Right lobe of liver (tissue), 6 donors: ENCODE results near the gene TCF15. TPM values are rescaled to one million over a fixed set of nuclear protein-coding genes. Genes with fewer than 3 reads are reported as not detected.
"Not testable (repeated sequence)": the region's sequence is repeated elsewhere in the genome, so short reads cannot be mapped to it uniquely, and the experiment has no call there.

Experiments used
- ATAC-seq, 4 donors: fragments of 200-7000 bp; cut with Tn5 transposase; one replicate each; pipeline ENCODE4 v1.9.1; 2020; ENCODE audit warnings: mild to moderate bottlenecking in 4 of 4, moderate library complexity in 4 of 4
- DNase-seq, 3 donors: peaks; one replicate each; pipeline ENCODE4 v3.0.0-alpha.2; 2020
- H3K27ac ChIP-seq, 3 donors: fragments of 200-600 bp; one replicate each; pipeline ENCODE4 v1.8.0; 2022
- H3K27me3 ChIP-seq, 2 donors: fragments of 200-600 bp; one replicate each; pipeline ENCODE4 v1.8.0; 2022
- H3K36me3 ChIP-seq, 4 donors: fragments of 200-600 bp; sonication (generic) in 1 of 4; one replicate each; pipeline versions ENCODE4 v1.5.1 to v1.8.0; 2017 to 2022; ENCODE audit warnings: control low read depth in 1 of 4
- H3K4me1 ChIP-seq, 4 donors: fragments of 200-600 bp; sonication (generic) in 1 of 4; one replicate each; pipeline versions ENCODE4 v1.5.1 to v1.8.0; 2017 to 2022; ENCODE audit warnings: control low read depth in 1 of 4
- H3K4me3 ChIP-seq, 3 donors: fragments of 200-600 bp; one replicate each; pipeline ENCODE4 v1.8.0; 2022
- H3K9me3 ChIP-seq, 4 donors: fragments of 200-600 bp; sonication (generic) in 1 of 4; one replicate each; pipeline versions ENCODE4 v1.5.1 to v1.8.0; 2017 to 2022; ENCODE audit warnings: control low read depth in 1 of 4
- POLR2A ChIP-seq: fragments of 450-650 bp; IDR thresholded peaks from one replicate; pipeline ENCODE4 v1.6.1; 2017; ENCODE audit warnings: antibody characterized with exemption, mild to moderate bottlenecking
- WGBS: methylation state at CpG from one replicate; pipeline ENCODE4 v1.1.6; 2018; ENCODE audit warnings: low coverage, low lambda C conversion rate; ENCODE audit not compliant: insufficient coverage; ENCODE audit errors: missing lambda C conversion rate; 5-methylcytosine and 5-hydroxymethylcytosine counted together
- intact Hi-C, 2 donors: fragments of 100-400 bp; cut with DNase I; formaldehyde crosslinking; loops; one replicate each; pipeline versions ENCODE4 v1.11.2 to v1.14.1; 2022
- total RNA-seq, 6 experiments: library from RNA; depleted of rRNA in 2 of 6; stranded (reverse); fragments of >200 nt in 2 of 6; fragmentation: NEBNext Ultra II Directional in 3 of 6; extraction: Animal tissue kit (Norgen Biotek cat#: 25700) in 3 of 6; gene quantifications; one replicate each; pipeline versions ENCODE4 v1.1.0 to v1.2.4, GENCODE V29; 2016 to 2023
- TF ChIP-seq, protein P1 (sequence below), 4 donors: fragments of 200-600 bp in 3 of 4; fragments of 450-650 bp in 1 of 4; IDR thresholded peaks; one replicate each; pipeline versions ENCODE4 v1.5.1 to v1.8.0; 2016 to 2022; ENCODE audit warnings: antibody characterized with exemption in 4 of 4, mild to moderate bottlenecking in 2 of 4
- donor health status: DM: no; HTN: yes; CAD: no.
- donor health status: DM: no; HTN: no; CAD: no.
- donor health status: DM: no; HTN: no; CAD: no.
- donor health status: DM: no; HTN: yes; CAD: no.
- donor health status: DM: no; HTN: yes; CAD: no.

Gene TCF15
- total RNA-seq, 6 experiments from 2014 or later, result 0.33 TPM; not detected in 5

- TF ChIP-seq, protein P1, sequence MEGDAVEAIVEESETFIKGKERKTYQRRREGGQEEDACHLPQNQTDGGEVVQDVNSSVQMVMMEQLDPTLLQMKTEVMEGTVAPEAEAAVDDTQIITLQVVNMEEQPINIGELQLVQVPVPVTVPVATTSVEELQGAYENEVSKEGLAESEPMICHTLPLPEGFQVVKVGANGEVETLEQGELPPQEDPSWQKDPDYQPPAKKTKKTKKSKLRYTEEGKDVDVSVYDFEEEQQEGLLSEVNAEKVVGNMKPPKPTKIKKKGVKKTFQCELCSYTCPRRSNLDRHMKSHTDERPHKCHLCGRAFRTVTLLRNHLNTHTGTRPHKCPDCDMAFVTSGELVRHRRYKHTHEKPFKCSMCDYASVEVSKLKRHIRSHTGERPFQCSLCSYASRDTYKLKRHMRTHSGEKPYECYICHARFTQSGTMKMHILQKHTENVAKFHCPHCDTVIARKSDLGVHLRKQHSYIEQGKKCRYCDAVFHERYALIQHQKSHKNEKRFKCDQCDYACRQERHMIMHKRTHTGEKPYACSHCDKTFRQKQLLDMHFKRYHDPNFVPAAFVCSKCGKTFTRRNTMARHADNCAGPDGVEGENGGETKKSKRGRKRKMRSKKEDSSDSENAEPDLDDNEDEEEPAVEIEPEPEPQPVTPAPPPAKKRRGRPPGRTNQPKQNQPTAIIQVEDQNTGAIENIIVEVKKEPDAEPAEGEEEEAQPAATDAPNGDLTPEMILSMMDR (IDR thresholded peaks at IDR 0.05), result no peak
- TF ChIP-seq POLR2A, result no peak
- intact Hi-C loops, result no loop called here
- Histone ChIP-seq H3K4me1 (peaks cover 0 to 23% (median 5%) of the 10 kb centered on the region in 4 donors), H3K9me3 (no peaks in the 10 kb centered on the region), H3K27me3 (no peaks in the 10 kb centered on the region), H3K36me3 (peaks cover 0 to 5% (median 3%) of the 10 kb centered on the region in 4 donors), H3K4me3 (peak overlapping the region in 1 of 3 donors; percentile 8), H3K27ac (no peak overlapping the region)
- DNase-seq, result no peak
- 14% methylated on average over 19 of the region's 57 CpGs for WGBS
- ATAC-seq, result no peak
Measured at GRCh38 chr20:642398-643174, 32.5 kb upstream of the TCF15 start.

DNA sequence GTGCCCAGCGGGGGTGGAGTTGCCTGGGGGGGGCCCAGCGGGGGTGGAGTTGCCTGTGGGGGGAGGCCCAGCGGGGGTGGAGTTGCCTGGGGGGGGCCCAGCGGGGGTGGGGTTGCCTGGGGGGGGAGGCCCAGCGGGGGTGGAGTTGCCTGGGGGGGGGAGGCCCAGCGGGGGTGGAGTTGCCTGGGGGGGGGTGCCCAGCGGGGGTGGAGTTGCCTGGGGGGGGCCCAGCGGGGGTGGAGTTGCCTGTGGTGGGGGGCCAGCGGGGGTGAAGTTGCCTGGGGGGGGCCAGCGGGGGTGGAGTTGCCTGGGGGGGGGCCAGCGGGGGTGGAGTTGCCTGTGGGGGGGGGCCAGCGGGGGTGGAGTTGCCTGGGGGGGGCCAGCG, 31.9 kb upstream of the TCF15 start:
- H3K36me3 ChIP-seq, H3K4me3 ChIP-seq, ATAC-seq, DNase-seq, H3K9me3 ChIP-seq, H3K27me3 ChIP-seq, intact Hi-C loops, H3K27ac ChIP-seq: not testable (repeated sequence)
- H3K4me1 ChIP-seq, result peaks cover 0 to 20% (median 5%) of the 10 kb centered on the region in 4 donors
- 27% methylated on average over 4 of the region's 13 CpGs for WGBS

- no peak for TF ChIP-seq POLR2A
- TF ChIP-seq, protein P1 (IDR thresholded peaks at IDR 0.05), result no peak
- Histone ChIP-seq H3K27ac (no peak overlapping the region), H3K9me3 (no peaks in the 10 kb centered on the region), H3K36me3 (no peaks in the 10 kb centered on the region), H3K27me3 (no peaks in the 10 kb centered on the region), H3K4me3 (no peak overlapping the region), H3K4me1 (peaks cover 0 to 15% (median 5%) of the 10 kb centered on the region in 4 donors)
- DNase-seq, result no peak
- ATAC-seq, result peak in 1 of 4 donors; percentile 14
- intact Hi-C loops, result no loop called here
- 48% methylated on average over 8 of the region's 12 CpGs for WGBS
Measured at GRCh38 chr20:641516-641875, 31.4 kb upstream of the TCF15 start.

DNA sequence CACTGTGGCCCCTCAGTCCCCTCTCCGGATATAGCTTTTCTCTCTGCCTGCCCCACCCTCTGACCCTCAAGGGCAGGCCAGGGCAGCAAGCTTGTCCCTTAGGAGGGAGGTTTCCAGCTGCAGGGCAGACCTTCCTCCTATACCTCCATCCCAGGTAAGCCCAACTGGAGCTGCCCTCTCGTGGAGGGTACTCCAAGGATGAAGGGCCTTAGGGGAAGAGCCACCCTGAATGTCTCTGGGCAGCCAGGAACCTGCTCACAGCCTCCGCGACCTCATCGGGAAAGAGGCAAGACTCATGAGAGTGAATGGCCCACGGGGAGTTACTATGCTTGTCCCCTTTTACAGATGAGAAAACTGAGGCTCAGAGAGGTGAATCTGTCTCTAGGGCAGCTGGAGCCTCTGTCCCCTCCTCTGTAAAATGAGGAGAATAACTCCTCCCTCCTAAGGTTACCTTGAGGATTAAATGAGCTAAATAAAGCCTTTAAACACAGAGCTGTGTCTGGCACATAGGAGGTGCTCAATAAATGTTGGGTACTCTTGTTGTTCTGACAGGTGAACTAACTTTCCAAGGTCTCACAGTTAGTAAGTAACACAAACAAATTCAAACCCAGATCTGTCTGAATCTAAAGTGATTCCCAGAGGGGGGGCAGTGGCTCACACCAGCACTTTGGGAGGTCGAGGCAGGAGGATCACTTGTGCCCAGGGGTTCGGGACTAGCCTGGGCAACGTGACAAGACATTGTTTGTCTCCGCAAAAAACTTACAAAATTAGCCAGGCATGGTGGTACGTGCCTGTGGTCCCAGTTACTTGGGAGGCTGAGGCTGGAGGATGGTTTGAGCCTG, 30.8 kb upstream of the TCF15 start:
- H3K27ac ChIP-seq, result no peak overlapping the region
- no peak for ATAC-seq
- TF ChIP-seq, protein P1 (IDR thresholded peaks at IDR 0.05), result no peak
- no peak for TF ChIP-seq POLR2A
- H3K4me3 ChIP-seq, result no peak overlapping the region
- no peaks in the 10 kb centered on the region for H3K9me3 ChIP-seq
- intact Hi-C loops, result no loop called here
- peaks cover 0 to 10% (median 3%) of the 10 kb centered on the region in 4 donors for H3K4me1 ChIP-seq
- H3K27me3 ChIP-seq, result no peaks in the 10 kb centered on the region
- H3K36me3 ChIP-seq, result no peaks in the 10 kb centered on the region
- 53% methylated on average over 6 of the region's 11 CpGs for whole genome bisulfite sequencing
- no peak for DNase-seq

- H3K27ac ChIP-seq, result no peak overlapping the region
- intact Hi-C loops, result no loop called here
- no peaks in the 10 kb centered on the region for H3K27me3 ChIP-seq
- no peak overlapping the region for H3K4me3 ChIP-seq
- no peaks in the 10 kb centered on the region for H3K9me3 ChIP-seq
- ATAC-seq (no peak), DNase-seq (no peak)
- no peak for TF ChIP-seq POLR2A
- TF ChIP-seq, protein P1 (IDR thresholded peaks at IDR 0.05), result no peak
- H3K36me3 ChIP-seq, result no peaks in the 10 kb centered on the region
- WGBS, result 69% methylated on average over 1 of the region's 1 CpG
- peaks cover 0 to 3% (median 0%) of the 10 kb centered on the region in 4 donors for H3K4me1 ChIP-seq
Measured at GRCh38 chr20:638579-638978, 28.5 kb upstream of the TCF15 start.
